ENCODE data around the gene TBC1D16.

Gene TBC1D16

GRCh38 chr17:79928502-79929256 lies 107.0 kb downstream of the TBC1D16 start:
- Histone ChIP-seq H3K27ac (no peak overlapping the region), H3K27me3 (peaks cover 75% of the 10 kb centered on the region), H3K4me3 (ENCODE audit: low read depth in 1 of 2, low read length in 1 of 2) (no peak overlapping the region), H3K4me1 (ENCODE audit: control insufficient read depth in 1 of 2, insufficient read depth in 1 of 2, low read depth in 1 of 2, low read length in 1 of 2) (peaks cover 0 to 2% of the 10 kb centered on the region in 2 experiments), H3K9me3 (no peaks in the 10 kb centered on the region), H3K36me3 (no peaks in the 10 kb centered on the region)
- TF ChIP-seq, protein P1, sequence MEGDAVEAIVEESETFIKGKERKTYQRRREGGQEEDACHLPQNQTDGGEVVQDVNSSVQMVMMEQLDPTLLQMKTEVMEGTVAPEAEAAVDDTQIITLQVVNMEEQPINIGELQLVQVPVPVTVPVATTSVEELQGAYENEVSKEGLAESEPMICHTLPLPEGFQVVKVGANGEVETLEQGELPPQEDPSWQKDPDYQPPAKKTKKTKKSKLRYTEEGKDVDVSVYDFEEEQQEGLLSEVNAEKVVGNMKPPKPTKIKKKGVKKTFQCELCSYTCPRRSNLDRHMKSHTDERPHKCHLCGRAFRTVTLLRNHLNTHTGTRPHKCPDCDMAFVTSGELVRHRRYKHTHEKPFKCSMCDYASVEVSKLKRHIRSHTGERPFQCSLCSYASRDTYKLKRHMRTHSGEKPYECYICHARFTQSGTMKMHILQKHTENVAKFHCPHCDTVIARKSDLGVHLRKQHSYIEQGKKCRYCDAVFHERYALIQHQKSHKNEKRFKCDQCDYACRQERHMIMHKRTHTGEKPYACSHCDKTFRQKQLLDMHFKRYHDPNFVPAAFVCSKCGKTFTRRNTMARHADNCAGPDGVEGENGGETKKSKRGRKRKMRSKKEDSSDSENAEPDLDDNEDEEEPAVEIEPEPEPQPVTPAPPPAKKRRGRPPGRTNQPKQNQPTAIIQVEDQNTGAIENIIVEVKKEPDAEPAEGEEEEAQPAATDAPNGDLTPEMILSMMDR (IDR thresholded peaks at IDR 0.05) = no peak

DNA sequence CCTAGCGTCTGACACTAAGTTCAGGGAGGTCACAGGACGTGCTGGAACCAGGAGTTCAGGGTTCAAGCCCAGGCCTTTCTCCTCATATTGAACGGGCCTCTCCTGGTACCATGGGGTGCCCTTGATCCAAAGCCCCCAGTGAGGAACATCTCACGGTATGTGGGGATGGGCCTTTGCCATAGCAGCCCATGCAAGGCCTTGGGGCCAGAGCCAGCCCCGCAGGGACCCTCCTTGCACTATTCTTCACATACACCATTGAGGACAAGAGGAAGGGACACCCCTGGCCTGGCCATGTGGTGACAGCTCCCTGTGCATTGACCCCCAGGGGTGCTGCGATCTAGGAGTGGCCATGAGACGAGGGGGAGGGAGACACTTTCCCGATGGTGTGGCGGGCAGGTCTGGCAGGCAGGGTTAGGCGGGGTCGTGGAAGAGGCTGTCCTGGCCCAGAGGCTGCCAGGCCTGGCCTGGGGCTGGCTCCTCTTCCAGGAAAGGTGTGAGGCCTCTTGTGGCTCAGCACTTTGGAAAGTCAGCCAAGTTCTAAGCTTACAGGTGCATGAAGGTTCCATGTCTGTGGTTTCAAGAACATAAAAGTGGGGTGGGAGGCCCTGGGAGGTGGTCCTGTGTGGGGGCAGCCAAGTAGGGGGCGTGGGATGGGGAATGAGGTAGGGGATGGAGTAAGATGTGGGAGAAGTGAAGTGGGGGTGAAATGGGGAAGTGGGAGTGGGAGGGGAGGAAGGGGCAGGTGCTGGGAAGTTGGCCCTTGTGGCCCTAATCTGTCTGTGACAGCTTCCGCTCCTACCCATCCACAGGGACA lies 107.8 kb downstream of the TBC1D16 start:
- Histone ChIP-seq H3K4me1 (ENCODE audit: control insufficient read depth in 1 of 2, insufficient read depth in 1 of 2, low read depth in 1 of 2, low read length in 1 of 2) (no peaks in the 10 kb centered on the region), H3K27me3 (peaks cover 74% of the 10 kb centered on the region), H3K36me3 (no peaks in the 10 kb centered on the region), H3K9me3 (no peaks in the 10 kb centered on the region), H3K4me3 (ENCODE audit: low read depth in 1 of 2, low read length in 1 of 2) (no peak overlapping the region), H3K27ac (no peak overlapping the region)
- TF ChIP-seq, protein P1 (IDR thresholded peaks at IDR 0.05) = no peak

DNA sequence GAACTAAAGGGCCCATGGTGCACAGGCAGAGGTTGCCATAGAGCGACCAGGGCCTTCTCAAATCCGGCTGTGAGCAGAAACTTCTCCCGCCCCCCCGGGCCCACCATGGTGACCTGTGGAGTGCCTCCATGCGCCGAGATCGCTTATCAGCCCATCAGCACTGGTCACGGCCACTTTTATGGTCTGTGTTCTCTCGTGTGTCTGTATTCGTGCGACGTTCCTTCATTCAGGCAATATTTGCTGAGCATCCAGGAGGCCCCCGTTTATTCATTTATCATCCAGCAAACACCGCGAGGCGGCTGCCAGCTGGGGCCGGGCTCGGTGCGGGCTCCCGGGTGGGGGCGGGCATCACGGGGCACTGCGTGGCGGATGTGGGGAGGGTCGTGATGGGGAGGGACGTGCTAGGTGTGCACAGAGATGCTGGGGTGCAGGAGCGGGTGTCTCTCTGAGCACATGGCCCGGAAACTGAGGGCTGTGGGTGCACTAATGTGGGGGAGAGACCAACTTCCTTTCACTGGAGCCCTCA lies 108.5 kb downstream of the TBC1D16 start:
- Histone ChIP-seq H3K4me3 (ENCODE audit: low read depth in 1 of 2, low read length in 1 of 2) (no peak overlapping the region), H3K36me3 (no peaks in the 10 kb centered on the region), H3K27me3 (peaks cover 74% of the 10 kb centered on the region), H3K27ac (no peak overlapping the region), H3K4me1 (ENCODE audit: control insufficient read depth in 1 of 2, insufficient read depth in 1 of 2, low read depth in 1 of 2, low read length in 1 of 2) (no peaks in the 10 kb centered on the region), H3K9me3 (no peaks in the 10 kb centered on the region)
- TF ChIP-seq, protein P1 (IDR thresholded peaks at IDR 0.05) = no peak

DNA sequence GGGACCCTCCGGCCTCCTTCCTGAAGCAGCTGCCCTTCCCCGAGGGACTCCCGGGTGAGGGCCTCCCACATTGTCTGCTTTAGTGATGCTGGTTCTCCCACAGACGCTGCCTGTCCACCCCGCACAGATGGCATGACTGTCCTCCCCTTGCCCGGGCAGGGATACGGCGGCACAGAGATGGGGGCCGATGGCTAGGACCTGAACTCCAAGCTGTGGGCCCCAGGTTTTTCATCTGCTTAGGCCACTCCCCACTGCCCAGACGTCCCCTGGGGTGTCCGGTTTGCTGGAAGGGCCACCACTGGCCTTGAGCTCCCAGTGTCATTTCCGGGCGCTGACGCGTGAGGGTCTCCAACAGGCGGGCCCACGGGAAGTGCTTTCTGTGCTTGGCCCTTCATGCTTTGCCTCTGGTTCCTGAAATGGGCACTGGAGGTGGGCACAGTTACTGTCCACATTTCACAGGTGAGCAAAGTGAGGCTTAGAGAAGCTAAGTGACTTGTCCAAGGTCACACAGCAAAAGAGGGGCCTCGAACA lies 109.0 kb downstream of the TBC1D16 start:
- no peaks in the 10 kb centered on the region for H3K36me3 ChIP-seq
- H3K4me1 ChIP-seq (ENCODE audit: control insufficient read depth in 1 of 2, insufficient read depth in 1 of 2, low read depth in 1 of 2, low read length in 1 of 2) = no peaks in the 10 kb centered on the region
- no peak overlapping the region for H3K27ac ChIP-seq
- peaks cover 74% of the 10 kb centered on the region for H3K27me3 ChIP-seq
- TF ChIP-seq, protein P1 (IDR thresholded peaks at IDR 0.05) = no peak
- H3K4me3 ChIP-seq (ENCODE audit: low read depth in 1 of 2, low read length in 1 of 2) = no peak overlapping the region
- no peaks in the 10 kb centered on the region for H3K9me3 ChIP-seq

DNA sequence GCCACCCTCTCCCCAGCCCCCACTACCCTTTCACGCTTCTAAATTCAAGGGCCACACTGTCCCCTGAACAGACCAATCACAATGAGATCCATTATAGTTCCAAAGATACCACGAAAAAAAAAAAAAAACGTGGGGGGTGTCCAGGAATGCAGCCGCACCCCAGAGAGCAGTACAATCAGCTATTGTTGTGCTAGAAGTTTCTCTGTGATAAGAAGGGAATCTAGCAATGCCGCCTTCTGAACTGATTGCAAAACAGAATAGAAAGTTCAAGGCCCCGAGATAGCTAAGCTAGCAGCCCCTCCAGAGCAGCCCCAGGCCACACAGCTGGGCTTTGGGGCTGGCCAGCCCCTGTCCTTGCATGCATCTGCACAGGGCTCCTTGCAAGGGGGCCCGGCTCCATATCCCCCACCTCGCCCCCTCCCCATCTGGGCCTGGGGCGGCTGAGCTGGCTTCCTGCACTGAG lies 109.5 kb downstream of the TBC1D16 start:
- Histone ChIP-seq H3K27me3 (peaks cover 73% of the 10 kb centered on the region), H3K36me3 (no peaks in the 10 kb centered on the region)
- TF ChIP-seq, protein P1 (IDR thresholded peaks at IDR 0.05) = no peak

More for the DNA sequence above, 109.5 kb downstream of the TBC1D16 start:
- no peak overlapping the region for H3K4me3 ChIP-seq (ENCODE audit: low read depth in 1 of 2, low read length in 1 of 2)
- H3K9me3 ChIP-seq = no peaks in the 10 kb centered on the region
- no peak overlapping the region for H3K27ac ChIP-seq
- no peaks in the 10 kb centered on the region for H3K4me1 ChIP-seq (ENCODE audit: control insufficient read depth in 1 of 2, insufficient read depth in 1 of 2, low read depth in 1 of 2, low read length in 1 of 2)
